Measurements from ENCODE around the gene RHCG.

Gene RHCG

GRCh38 chr15:89502867-89503595 is 6.6 kb upstream of the RHCG start:
- no peak for DNase-seq

- DNase-seq, result no peak
Measured at GRCh38 chr15:89501646-89502045, 5.3 kb upstream of the RHCG start.

GRCh38 chr15:89500397-89501270 is 4.3 kb upstream of the RHCG start:
- peak; percentile 14 for DNase-seq

- no peak for DNase-seq
Measured at GRCh38 chr15:89499156-89499555, 2.8 kb upstream of the RHCG start.

GRCh38 chr15:89498574-89498906 is 2.2 kb upstream of the RHCG start:
- DNase-seq, result no peak

- DNase-seq, result no peak
Measured at GRCh38 chr15:89497231-89497630, 848 bp upstream of the RHCG start.

- DNase-seq, result peak; percentile 9
Measured at GRCh38 chr15:89495638-89496145, 691 bp downstream of the RHCG start.

GRCh38 chr15:89494941-89495637 is 1.3 kb downstream of the RHCG start:
- peak; percentile 66 for DNase-seq

GRCh38 chr15:89494031-89494430 is 2.4 kb downstream of the RHCG start:
- no peak for DNase-seq

GRCh38 chr15:89492934-89493631 is 3.3 kb downstream of the RHCG start:
- DNase-seq, result no peak

GRCh38 chr15:89492111-89492641 is 4.2 kb downstream of the RHCG start:
- DNase-seq, result peak; percentile 26

GRCh38 chr15:89490814-89491315 is 5.5 kb downstream of the RHCG start:
- DNase-seq, result no peak

- no peak for DNase-seq
Measured at GRCh38 chr15:89490081-89490813, 6.1 kb downstream of the RHCG start.

- DNase-seq, result no peak
Measured at GRCh38 chr15:89489376-89489775, 7.0 kb downstream of the RHCG start.

GRCh38 chr15:89487791-89488190 is 8.6 kb downstream of the RHCG start:
- no peak for DNase-seq

- DNase-seq, result peak; percentile 43
Measured at GRCh38 chr15:89486726-89487050, 9.7 kb downstream of the RHCG start.

- DNase-seq, result no peak
Measured at GRCh38 chr15:89483079-89483478, 13.3 kb downstream of the RHCG start.

- no peak for DNase-seq
Measured at GRCh38 chr15:89482139-89482538, 14.2 kb downstream of the RHCG start.

- no peak for DNase-seq
Measured at GRCh38 chr15:89480505-89480904, 15.9 kb downstream of the RHCG start.

GRCh38 chr15:89479173-89479572 is 17.2 kb downstream of the RHCG start:
- no peak for DNase-seq

- DNase-seq, result no peak
Measured at GRCh38 chr15:89477411-89478242, 18.8 kb downstream of the RHCG start.

Data from hematopoietic multipotent progenitor cell treated with erythropoietin and hydrocortisone succinate and interleukin-3 and kit ligand, for 6 days (in vitro differentiated cells).